Gastroesophageal sphincter (tissue), 4 donors: ENCODE results near the gene BAHCC1. TPM values are rescaled to one million over a fixed set of nuclear protein-coding genes. Genes with fewer than 3 reads are reported as not detected.

Experiments used
- ATAC-seq: fragments of 150-250 bp; one replicate; pipeline ENCODE4 v1.9.1; 2016; ENCODE audit warnings: mild to moderate bottlenecking, moderate library complexity
- H3K27ac ChIP-seq, 4 donors: fragments of 200-600 bp; sonication (generic) in 3 of 4; 1 replicate in 3 of 4; 2 replicates in 1 of 4; pipeline ENCODE4 v1.5.1; 2016 to 2019
- H3K27me3 ChIP-seq: fragments of 200-600 bp; sonication (generic); one replicate; pipeline ENCODE4 v1.5.1; 2019
- H3K36me3 ChIP-seq, 2 donors: fragments of 200-600 bp; sonication (generic); one replicate each; pipeline ENCODE4 v1.5.1; 2019; ENCODE audit warnings: control low read depth in 1 of 2
- H3K4me1 ChIP-seq, 3 donors: fragments of 200-600 bp; sonication (generic); 1 replicate in 2 of 3; 2 replicates in 1 of 3; pipeline ENCODE4 v1.5.1; 2016 to 2019; ENCODE audit warnings: control low read depth in 2 of 3
- H3K4me3 ChIP-seq, 2 donors: fragments of 200-600 bp; sonication (generic); one replicate each; pipeline ENCODE4 v1.5.1; 2019; ENCODE audit warnings: mild to moderate bottlenecking in 1 of 2, moderate library complexity in 1 of 2
- H3K9me3 ChIP-seq, 3 donors: fragments of 200-600 bp; sonication (generic); one replicate each; pipeline ENCODE4 v1.5.1; 2017 to 2019; ENCODE audit warnings: control low read depth in 2 of 3
- EP300 ChIP-seq: sonication (generic); formaldehyde crosslinking; IDR thresholded peaks from one replicate; pipeline ENCODE4 v1.6.1; 2017; ENCODE audit warnings: antibody characterized with exemption, mild to moderate bottlenecking
- POLR2A ChIP-seq, 2 donors: fragments of 450-650 bp; IDR thresholded peaks; one replicate each; pipeline ENCODE4 v1.6.1; 2017; ENCODE audit warnings: antibody characterized with exemption in 2 of 2, mild to moderate bottlenecking in 2 of 2, moderate library complexity in 1 of 2
- POLR2AphosphoS5 ChIP-seq: sonication (generic); formaldehyde crosslinking; IDR thresholded peaks from one replicate; pipeline ENCODE4 v1.6.1; 2017; ENCODE audit warnings: antibody characterized with exemption
- WGBS, 2 donors: methylation state at CpG; one replicate each; pipeline ENCODE4 v1.1.5; 2018; ENCODE audit warnings: low coverage in 1 of 2; 5-methylcytosine and 5-hydroxymethylcytosine counted together
- total RNA-seq, 4 donors: library from RNA; depleted of rRNA; stranded (reverse); fragments of >200 nt; gene quantifications; one replicate each; pipeline ENCODE4 v1.1.0, GENCODE V29; 2016
- TF ChIP-seq, protein P1 (sequence below), 4 experiments: fragments of 200-600 bp in 2 of 4; fragments of 450-650 bp in 2 of 4; sonication (generic) in 1 of 4; IDR thresholded peaks; one replicate each; pipeline ENCODE4 v1.5.1; 2017 to 2019; ENCODE audit warnings: antibody characterized with exemption in 4 of 4, mild to moderate bottlenecking in 2 of 4, moderate library complexity in 2 of 4

BAHCC1 gene
- total RNA-seq, 4 donors from 2014 or later, result 17.5 to 34.3 (median 19.5) TPM

DNA sequence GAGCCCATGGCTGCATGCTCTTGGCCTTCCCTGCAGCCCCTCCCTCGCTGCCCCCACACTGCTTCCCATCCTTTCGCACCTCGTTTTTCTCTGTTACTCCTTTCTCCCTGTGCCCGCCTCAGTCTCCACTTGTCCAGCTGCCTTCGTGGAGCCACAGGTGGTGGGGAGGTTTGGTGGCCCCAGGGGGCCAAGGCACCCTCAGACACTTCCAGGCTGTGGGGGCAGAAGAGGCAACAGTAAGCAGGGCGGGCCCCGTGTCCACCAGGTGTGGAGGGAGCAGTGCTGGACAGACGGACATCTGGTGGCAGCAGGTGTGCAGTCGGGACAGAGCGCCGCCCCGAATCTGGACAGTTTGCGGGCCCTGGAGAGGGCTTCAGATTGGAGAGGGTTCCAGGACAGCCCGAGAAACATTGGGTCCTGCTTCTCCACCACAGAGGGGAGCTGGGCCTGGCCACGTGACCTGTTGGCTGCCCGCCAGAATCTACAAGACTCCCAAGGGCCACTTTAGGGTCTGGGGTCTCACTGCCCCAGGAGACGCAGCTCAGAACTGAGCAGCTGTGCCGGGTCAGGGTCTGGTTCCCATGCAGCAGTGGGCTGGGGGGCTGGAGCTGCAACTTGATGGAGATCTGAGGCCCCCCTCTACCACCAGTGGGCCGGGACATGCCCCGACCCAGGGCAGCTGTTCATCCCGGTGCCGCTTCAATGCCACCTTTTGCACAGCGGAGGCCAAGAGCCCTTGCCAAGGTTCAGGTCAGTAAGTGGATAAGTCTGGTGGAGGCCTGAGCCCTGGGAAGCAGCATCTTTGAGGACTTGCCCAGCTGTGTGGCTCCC is 22.8 kb downstream of the BAHCC1 start:
- Histone ChIP-seq H3K4me1 (peaks cover 17 to 92% (median 66%) of the 10 kb centered on the region in 3 donors), H3K9me3 (no peaks in the 10 kb centered on the region), H3K4me3 (peak overlapping the region in 1 of 2 donors; percentile 4), H3K36me3 (no peaks in the 10 kb centered on the region), H3K27me3 (no peaks in the 10 kb centered on the region), H3K27ac (peak overlapping the region; percentile 61 to 99 (median 96))
- 0 to 80% methylated on average over 2 to 3 of the region's 23 CpGs for WGBS, 2 donors
- no peak for ATAC-seq
- TF ChIP-seq, protein P1, sequence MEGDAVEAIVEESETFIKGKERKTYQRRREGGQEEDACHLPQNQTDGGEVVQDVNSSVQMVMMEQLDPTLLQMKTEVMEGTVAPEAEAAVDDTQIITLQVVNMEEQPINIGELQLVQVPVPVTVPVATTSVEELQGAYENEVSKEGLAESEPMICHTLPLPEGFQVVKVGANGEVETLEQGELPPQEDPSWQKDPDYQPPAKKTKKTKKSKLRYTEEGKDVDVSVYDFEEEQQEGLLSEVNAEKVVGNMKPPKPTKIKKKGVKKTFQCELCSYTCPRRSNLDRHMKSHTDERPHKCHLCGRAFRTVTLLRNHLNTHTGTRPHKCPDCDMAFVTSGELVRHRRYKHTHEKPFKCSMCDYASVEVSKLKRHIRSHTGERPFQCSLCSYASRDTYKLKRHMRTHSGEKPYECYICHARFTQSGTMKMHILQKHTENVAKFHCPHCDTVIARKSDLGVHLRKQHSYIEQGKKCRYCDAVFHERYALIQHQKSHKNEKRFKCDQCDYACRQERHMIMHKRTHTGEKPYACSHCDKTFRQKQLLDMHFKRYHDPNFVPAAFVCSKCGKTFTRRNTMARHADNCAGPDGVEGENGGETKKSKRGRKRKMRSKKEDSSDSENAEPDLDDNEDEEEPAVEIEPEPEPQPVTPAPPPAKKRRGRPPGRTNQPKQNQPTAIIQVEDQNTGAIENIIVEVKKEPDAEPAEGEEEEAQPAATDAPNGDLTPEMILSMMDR (IDR thresholded peaks at IDR 0.05), result no peak
- TF ChIP-seq POLR2A (IDR thresholded peaks at IDR 0.05) (no peak), POLR2AphosphoS5 (no peak), EP300 (no peak)

DNA sequence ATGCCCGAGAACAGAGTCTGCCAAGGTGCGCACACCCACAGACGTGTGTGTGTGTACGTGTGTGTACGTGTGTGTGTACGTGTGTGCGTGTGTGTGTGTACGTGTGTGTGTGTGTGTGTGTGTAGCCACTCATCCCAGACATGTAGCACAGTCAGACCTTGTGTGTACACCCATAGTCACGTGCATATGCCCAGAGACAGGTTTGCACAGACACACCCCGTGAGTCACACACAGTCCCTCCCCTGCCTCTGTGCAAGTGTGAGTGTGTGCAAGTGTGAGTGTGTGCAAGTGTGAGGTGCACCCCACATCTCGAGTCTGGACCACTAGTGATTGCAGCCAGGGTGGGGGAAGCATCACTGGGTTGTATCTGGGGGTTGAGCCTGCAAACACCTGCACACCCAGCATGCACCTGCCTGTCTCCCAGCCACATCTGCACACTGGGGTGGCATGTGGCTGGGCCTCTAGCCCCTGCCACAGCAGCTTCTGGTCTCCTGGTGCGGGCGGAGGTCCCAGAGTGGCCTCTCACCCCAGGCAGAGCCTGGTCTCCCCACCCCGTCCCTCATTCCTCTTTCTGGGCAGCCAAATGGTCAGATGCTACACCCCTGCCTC is 23.6 kb downstream of the BAHCC1 start:
- TF ChIP-seq POLR2AphosphoS5 (no peak), POLR2A (IDR thresholded peaks at IDR 0.05) (no peak), EP300 (no peak)
- TF ChIP-seq, protein P1 (IDR thresholded peaks at IDR 0.05), result no peak
- Histone ChIP-seq H3K27me3 (no peaks in the 10 kb centered on the region), H3K36me3 (no peaks in the 10 kb centered on the region), H3K27ac (peak overlapping the region; percentile 91 to 99 (median 96)), H3K4me3 (peak overlapping the region in 1 of 2 donors; percentile 44), H3K4me1 (peaks cover 22 to 92% (median 68%) of the 10 kb centered on the region in 3 donors), H3K9me3 (no peaks in the 10 kb centered on the region)
- no peak for ATAC-seq
- WGBS, 2 donors, result 58% methylated on average over 2 of the region's 14 CpGs; no CpG with 5 or more reads in 1 of the 2 donors

DNA sequence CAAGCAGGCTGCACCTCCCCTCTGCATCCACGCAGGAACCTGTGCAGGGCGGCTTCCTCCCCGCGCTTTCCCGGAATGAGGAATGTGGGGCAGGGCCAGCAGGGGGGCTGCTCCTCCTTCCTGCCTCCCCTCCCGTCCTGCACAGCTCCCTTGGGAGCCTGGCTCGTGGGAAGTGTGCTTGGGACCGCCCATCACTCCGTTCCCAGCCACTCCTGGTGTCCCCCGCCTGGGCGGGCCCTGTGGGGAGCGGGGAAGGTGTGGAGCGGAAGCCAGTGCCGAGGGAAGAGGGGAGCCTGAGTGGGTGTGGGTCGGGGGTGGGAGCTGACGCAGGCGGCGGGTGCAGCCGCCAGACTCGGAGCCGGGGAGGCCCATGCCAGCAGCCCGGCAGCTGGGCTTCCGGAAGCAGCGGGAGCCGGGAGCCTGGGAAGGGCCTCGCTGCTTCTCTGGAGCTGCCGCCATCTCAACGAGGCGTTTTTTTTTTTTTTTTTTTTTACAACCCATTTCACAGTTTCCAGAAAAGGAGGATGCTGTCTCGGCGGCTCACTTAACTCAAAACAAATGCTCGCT is 24.1 kb downstream of the BAHCC1 start:
- ATAC-seq, result peak; percentile 82
- Histone ChIP-seq H3K4me3 (peak overlapping the region; percentile 2 to 44), H3K27ac (peak overlapping the region; percentile 91 to 99 (median 96)), H3K36me3 (no peaks in the 10 kb centered on the region), H3K9me3 (no peaks in the 10 kb centered on the region), H3K4me1 (peaks cover 23 to 95% (median 73%) of the 10 kb centered on the region in 3 donors), H3K27me3 (no peaks in the 10 kb centered on the region)
- WGBS, 2 donors, result 8% methylated on average over 5 of the region's 32 CpGs; no CpG with 5 or more reads in 1 of the 2 donors
- TF ChIP-seq POLR2AphosphoS5 (peak; percentile 96), POLR2A (IDR thresholded peaks at IDR 0.05) (peak; percentile 23 to 54), EP300 (no peak)
- TF ChIP-seq, protein P1 (IDR thresholded peaks at IDR 0.05), result peak in 1 of 4 experiments; percentile 16

DNA sequence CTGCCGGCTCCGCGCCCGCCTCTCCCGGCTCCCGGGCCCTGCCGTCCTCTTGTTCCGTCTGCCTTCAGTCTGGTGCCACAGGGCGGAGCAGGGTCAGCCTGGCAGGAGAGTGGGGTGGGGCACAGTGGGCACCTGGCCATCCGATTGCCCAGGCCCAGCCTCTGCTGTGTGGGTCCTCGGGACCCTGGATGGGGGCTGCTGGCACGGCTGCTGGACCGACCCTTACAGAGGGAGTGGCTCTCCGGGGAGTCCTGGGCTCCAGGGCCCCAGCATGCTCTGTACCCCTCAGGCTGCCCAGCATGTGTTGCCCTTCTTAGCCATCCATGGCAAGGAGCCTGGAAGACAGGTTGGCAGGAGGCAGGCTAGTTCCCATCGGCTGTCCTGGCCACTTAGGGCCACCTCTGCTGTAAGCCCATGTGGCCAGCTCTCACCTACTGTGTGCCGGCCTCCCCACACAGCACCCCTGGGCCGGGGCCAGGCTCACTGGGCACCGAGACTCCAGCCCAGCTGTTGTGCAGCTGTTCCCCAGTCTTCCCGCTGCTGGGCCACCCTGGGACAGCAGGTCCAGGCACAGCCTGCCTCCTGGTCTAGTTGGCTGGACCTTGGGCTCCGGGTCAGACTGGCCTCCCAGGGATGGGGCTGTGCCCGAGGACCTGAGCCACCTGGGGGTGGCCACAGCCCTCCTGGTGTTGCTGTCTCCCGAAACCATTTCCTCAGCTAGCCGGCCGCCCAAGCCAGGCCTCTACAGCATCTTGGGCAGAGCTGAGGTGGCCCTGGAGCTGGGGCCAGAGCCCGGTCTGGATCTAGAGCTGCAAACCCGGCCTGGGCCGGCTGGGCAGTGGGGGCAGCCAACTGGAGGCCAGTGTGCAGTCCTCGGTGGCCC is 24.9 kb downstream of the BAHCC1 start:
- Histone ChIP-seq H3K27ac (peak overlapping the region; percentile 91 to 99 (median 96)), H3K36me3 (no peaks in the 10 kb centered on the region), H3K27me3 (no peaks in the 10 kb centered on the region), H3K4me3 (peak overlapping the region; percentile 2 to 44), H3K9me3 (no peaks in the 10 kb centered on the region), H3K4me1 (peaks cover 23 to 94% (median 73%) of the 10 kb centered on the region in 3 donors)
- no peak for TF ChIP-seq POLR2A (IDR thresholded peaks at IDR 0.05)
- TF ChIP-seq POLR2AphosphoS5, result no peak
- TF ChIP-seq EP300, result no peak
- TF ChIP-seq, protein P1 (IDR thresholded peaks at IDR 0.05), result no peak
- no peak for ATAC-seq
- 20% methylated on average over 2 of the region's 28 CpGs; no CpG with 5 or more reads in 1 of the 2 donors for WGBS, 2 donors
